Loucy (cell line): ENCODE results near the gene CCIN.

Experiments
- H2AFZ ChIP-seq: fragments of 200-600 bp; sonication (generic); 2 replicates; pipeline ENCODE4 v1.6.0; 2016; ENCODE audit warnings: antibody characterized with exemption, mild to moderate bottlenecking, low read length, moderate library complexity
- H3F3A ChIP-seq: fragments of 200-600 bp; 2 replicates; pipeline ENCODE4 v1.6.0; 2016; ENCODE audit warnings: antibody characterized with exemption, low read depth, mild to moderate bottlenecking
- H3K27me3 ChIP-seq: fragments of 200-600 bp; sonication (generic); 2 replicates; pipeline ENCODE4 v1.6.1; 2014; ENCODE audit warnings: low read length, mild to moderate bottlenecking; ENCODE audit not compliant: insufficient read depth, poor library complexity, severe bottlenecking
- H3K36me3 ChIP-seq: fragments of 200-600 bp; sonication (generic); 2 replicates; pipeline ENCODE4 v1.6.1; 2016; ENCODE audit warnings: low read length; ENCODE audit not compliant: insufficient read depth
- H3K4me1 ChIP-seq: fragments of 200-600 bp; sonication (generic); 2 replicates; pipeline ENCODE4 v1.5.1; 2014; ENCODE audit warnings: low read length, mild to moderate bottlenecking; ENCODE audit not compliant: insufficient read depth, poor library complexity, severe bottlenecking
- H3K4me2 ChIP-seq: fragments of 200-600 bp; sonication (generic); 2 replicates; pipeline ENCODE4 v1.6.0; 2014; ENCODE audit warnings: antibody characterized with exemption, low read length, low read depth, mild to moderate bottlenecking; ENCODE audit not compliant: poor library complexity, severe bottlenecking
- H3K4me3 ChIP-seq: fragments of 200-600 bp; sonication (generic); 2 replicates; pipeline ENCODE4 v1.5.1; 2014; ENCODE audit warnings: low read length, mild to moderate bottlenecking, mixed read lengths; ENCODE audit not compliant: poor library complexity, severe bottlenecking
- H3K79me2 ChIP-seq: fragments of 200-600 bp; sonication (generic); 2 replicates; pipeline ENCODE4 v1.6.1; 2014; ENCODE audit warnings: low read length; ENCODE audit not compliant: insufficient read depth
- H3K9ac ChIP-seq: fragments of 200-600 bp; sonication (generic); 2 replicates; pipeline ENCODE4 v1.6.0; 2014; ENCODE audit warnings: mild to moderate bottlenecking, low read depth, low read length, moderate library complexity; ENCODE audit not compliant: poor library complexity, severe bottlenecking
- H3K9me2 ChIP-seq: fragments of 200-600 bp; sonication (generic); replicated peaks from 2 replicates; pipeline ENCODE4 v1.6.1; 2016; ENCODE audit warnings: low read depth, low read length, mixed read lengths
- H3K9me3 ChIP-seq: fragments of 200-600 bp; sonication (generic); 2 replicates; pipeline ENCODE4 v1.6.1; 2014; ENCODE audit warnings: mild to moderate bottlenecking, antibody characterized with exemption, low read length, low read depth; ENCODE audit not compliant: insufficient read depth
- H4K20me1 ChIP-seq: fragments of 200-600 bp; sonication (generic); 2 replicates; pipeline ENCODE4 v1.6.0; 2014; ENCODE audit warnings: antibody characterized with exemption, low read length, mild to moderate bottlenecking; ENCODE audit not compliant: insufficient read depth, poor library complexity, severe bottlenecking
- CTCF ChIP-seq: fragments of 200-600 bp; sonication (generic); conservative IDR thresholded peaks from 2 replicates; pipeline ENCODE4 v1.5.1; 2014; ENCODE audit warnings: mild to moderate bottlenecking, antibody characterized with exemption, low read length
- EZH2phosphoT487 ChIP-seq: fragments of 200-600 bp; IDR thresholded peaks from 2 replicates; pipeline ENCODE4 v1.6.1; 2018; ENCODE audit warnings: antibody characterized with exemption, mild to moderate bottlenecking, moderate library complexity, borderline replicate concordance

CCIN gene

GRCh38 chr9:36161187-36161586, 8.0 kb upstream of the CCIN start:
- no peaks in the 10 kb centered on the region for H3K36me3 ChIP-seq
- H3K9me3 ChIP-seq = peaks cover 5% of the 10 kb centered on the region; the same call in 1 of the 2 replicates
- H4K20me1 ChIP-seq = no peaks in the 10 kb centered on the region
- no peak for TF ChIP-seq CTCF
- TF ChIP-seq EZH2phosphoT487 = no peak
- no peak overlapping the region for H3K9ac ChIP-seq
- no peaks in the 10 kb centered on the region for H3F3A ChIP-seq
- H2AFZ ChIP-seq = no peak overlapping the region
- no peak overlapping the region for H3K4me3 ChIP-seq
- H3K79me2 ChIP-seq = no peaks in the 10 kb centered on the region
- no peaks in the 10 kb centered on the region for H3K4me1 ChIP-seq
- no peak overlapping the region for H3K4me2 ChIP-seq
- H3K9me2 ChIP-seq = no peaks in the 10 kb centered on the region
- H3K27me3 ChIP-seq = no peaks in the 10 kb centered on the region

GRCh38 chr9:36162211-36162738, 6.9 kb upstream of the CCIN start:
- Histone ChIP-seq H3F3A (no peaks in the 10 kb centered on the region), H4K20me1 (no peaks in the 10 kb centered on the region), H3K79me2 (no peaks in the 10 kb centered on the region), H3K27me3 (no peaks in the 10 kb centered on the region), H3K4me2 (no peak overlapping the region), H3K9me3 (no peaks in the 10 kb centered on the region), H3K4me3 (no peak overlapping the region), H3K9ac (no peak overlapping the region), H2AFZ (no peak overlapping the region), H3K4me1 (no peaks in the 10 kb centered on the region), H3K36me3 (no peaks in the 10 kb centered on the region), H3K9me2 (no peaks in the 10 kb centered on the region)
- TF ChIP-seq CTCF = no peak
- TF ChIP-seq EZH2phosphoT487 = no peak

GRCh38 chr9:36163049-36163785, 6.0 kb upstream of the CCIN start:
- no peaks in the 10 kb centered on the region for H3K79me2 ChIP-seq
- no peak overlapping the region for H3K4me3 ChIP-seq
- no peaks in the 10 kb centered on the region for H3K36me3 ChIP-seq
- no peaks in the 10 kb centered on the region for H4K20me1 ChIP-seq
- H2AFZ ChIP-seq = no peak overlapping the region
- no peak overlapping the region for H3K9ac ChIP-seq
- H3F3A ChIP-seq = no peaks in the 10 kb centered on the region
- TF ChIP-seq EZH2phosphoT487 = no peak
- TF ChIP-seq CTCF = no peak
- no peaks in the 10 kb centered on the region for H3K9me2 ChIP-seq
- no peaks in the 10 kb centered on the region for H3K27me3 ChIP-seq
- no peaks in the 10 kb centered on the region for H3K4me1 ChIP-seq
- no peaks in the 10 kb centered on the region for H3K9me3 ChIP-seq
- no peak overlapping the region for H3K4me2 ChIP-seq
